Adipose tissue (tissue), 3 donors: Measurements from ENCODE around the gene LAT. TPM values are rescaled to one million over a fixed set of nuclear protein-coding genes. Genes with fewer than 3 reads are reported as not detected.
"Not testable (repeated sequence)": the region's sequence is repeated elsewhere in the genome, so short reads cannot be mapped to it uniquely, and the experiment has no call there.

Experiments
- H3K27ac ChIP-seq: one replicate; pipeline ENCODE4 v1.5.1; 2013; ENCODE audit warnings: low read depth, low read length
- WGBS, 3 donors: extraction: QIAGEN DNeasy Blood & Tissue Kit; methylation state at CpG; one replicate each; pipeline ENCODE4 v1.1.7; 2013; 5-methylcytosine and 5-hydroxymethylcytosine counted together
- polyA plus RNA-seq, 3 donors: library from polyadenylated mRNA; stranded (reverse); fragments of 200-250 nt; gene quantifications; one replicate each; pipeline ENCODE4 v1.2.3, GENCODE V29; 2013
- donor health status: healthy with polysubstance abuse.
- donor health status: Bipolar disorder and iron deficiency.
- donor health status: healthy.

Gene LAT
- polyA plus RNA-seq, 3 donors = 4.2 to 9.4 (median 5.6) TPM

- no peak overlapping the region for H3K27ac ChIP-seq
- 91 to 93% (median 93%) methylated on average over 10 of the region's 10 CpGs for WGBS, 3 donors
Observed at GRCh38 chr16:28992496-28992895, 7.6 kb downstream of the LAT start.

DNA sequence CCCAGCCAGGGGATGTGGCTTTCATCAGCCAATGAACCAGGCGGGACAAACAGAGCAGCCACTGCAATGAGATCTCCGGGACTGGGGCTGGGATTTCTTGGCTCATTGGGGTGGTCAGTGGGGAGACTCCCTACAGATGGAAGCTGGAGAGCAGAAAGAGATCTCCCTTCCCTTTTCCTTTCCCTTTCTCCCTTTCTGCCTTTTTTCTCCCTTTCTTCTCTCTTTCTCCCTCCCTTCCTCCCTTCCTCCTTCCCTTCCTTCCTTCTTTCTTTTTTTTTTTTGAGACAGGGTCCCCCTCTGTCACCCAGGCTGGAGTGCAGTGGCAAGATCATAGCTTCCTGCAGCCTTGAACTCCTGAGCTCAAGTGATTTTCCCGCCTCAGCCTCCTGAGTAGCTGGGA lies 14.0 kb downstream of the LAT start:
- H3K27ac ChIP-seq = no peak overlapping the region
- 65 to 79% (median 78%) methylated on average over 3 of the region's 3 CpGs for WGBS, 3 donors

DNA sequence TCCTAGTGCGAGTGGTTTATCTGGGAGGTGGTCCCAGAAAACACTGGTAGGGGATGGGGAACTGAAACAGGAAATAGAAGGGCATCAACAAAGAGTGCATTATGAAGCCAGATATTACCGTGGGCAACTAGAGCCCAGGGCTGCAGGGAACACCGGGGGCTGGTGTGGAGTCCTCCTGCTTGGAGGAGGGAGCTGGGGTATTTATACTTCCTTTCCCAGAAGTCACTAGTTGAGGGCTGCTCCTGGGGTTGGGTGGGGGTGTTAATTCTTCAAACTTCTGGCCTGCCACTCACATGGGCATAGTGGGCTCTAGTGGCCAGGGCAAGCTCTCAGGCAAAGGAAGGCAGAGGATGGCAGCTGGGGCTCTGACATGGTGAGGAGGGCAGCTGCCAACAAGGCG lies 14.7 kb downstream of the LAT start:
- H3K27ac ChIP-seq = no peak overlapping the region
- 60 to 72% (median 67%) methylated on average over 4 of the region's 4 CpGs for WGBS, 3 donors

- WGBS, 3 donors = 83 to 91% (median 86%) methylated on average over 2 of the region's 2 CpGs
- no peak overlapping the region for H3K27ac ChIP-seq
Observed at GRCh38 chr16:29000019-29000418, 15.2 kb downstream of the LAT start.

- not testable (repeated sequence) for H3K27ac ChIP-seq
- WGBS, 3 donors = 66 to 70% (median 69%) methylated on average over 9 of the region's 9 CpGs
Observed at GRCh38 chr16:29004496-29005139, 19.8 kb downstream of the LAT start.

DNA sequence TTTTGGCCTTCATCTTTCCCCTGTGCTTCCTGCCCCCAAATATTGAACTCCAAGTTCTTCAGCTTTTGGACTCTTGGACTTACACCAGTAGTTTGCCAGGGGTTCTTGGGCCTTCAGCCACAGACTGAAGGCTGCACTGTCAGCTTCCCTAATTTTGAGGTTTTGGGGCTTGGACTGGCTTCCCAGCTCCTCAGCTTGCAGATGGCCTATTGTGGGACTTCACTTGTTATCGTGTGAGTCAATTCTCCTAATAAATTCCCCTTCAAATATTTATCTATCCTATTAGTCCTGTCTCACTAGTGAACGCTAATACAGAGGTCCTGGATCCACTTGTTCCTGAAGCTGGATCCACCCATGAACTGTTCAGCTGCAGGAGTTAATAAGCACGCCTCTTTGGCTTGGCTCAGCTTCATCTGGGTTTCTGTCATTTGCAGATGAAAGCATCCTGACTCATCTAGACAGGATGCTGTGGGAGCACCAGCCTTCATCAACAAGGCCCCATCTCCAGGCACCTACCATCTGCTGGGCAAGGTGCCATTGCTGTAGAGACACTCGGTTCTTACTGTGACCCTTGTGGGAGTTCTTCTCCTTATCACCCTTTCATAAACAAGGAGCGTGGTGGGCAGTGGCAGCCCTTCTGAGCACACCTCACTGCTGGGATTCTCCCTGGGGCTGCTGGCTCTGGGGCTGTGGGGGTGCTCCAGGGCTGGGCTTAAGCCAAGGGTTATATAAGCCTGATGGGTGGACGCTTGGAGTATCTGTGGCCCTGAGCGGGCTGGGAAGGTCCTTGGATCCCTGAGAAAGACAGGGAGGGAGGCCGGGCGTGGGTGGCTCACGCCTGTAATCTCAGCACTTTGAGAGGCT lies 23.1 kb downstream of the LAT start:
- no peak overlapping the region for H3K27ac ChIP-seq
- 53 to 68% (median 65%) methylated on average over 9 to 10 of the region's 10 CpGs for WGBS, 3 donors

- H3K27ac ChIP-seq = no peak overlapping the region
- WGBS, 3 donors = 52 to 68% (median 59%) methylated on average over 14 of the region's 14 CpGs
Observed at GRCh38 chr16:29009050-29009837, 24.4 kb downstream of the LAT start.

DNA sequence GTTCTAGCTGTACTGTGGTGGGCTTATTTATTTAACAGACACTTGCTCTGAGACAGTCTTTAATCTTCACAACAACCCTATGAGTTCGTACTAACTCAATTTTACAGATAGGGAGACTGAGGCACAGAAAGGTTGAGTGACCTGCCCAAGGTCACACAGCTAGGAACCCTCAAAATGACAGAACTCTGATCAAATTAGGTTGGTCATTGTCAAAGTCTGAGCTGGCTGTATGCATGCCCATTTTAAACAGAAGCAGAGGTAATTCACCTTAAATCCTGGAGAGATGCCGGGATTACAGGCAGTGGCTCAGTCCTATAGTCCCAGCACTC lies 24.9 kb downstream of the LAT start:
- WGBS, 3 donors = 77 to 90% (median 88%) methylated on average over 2 of the region's 2 CpGs
- H3K27ac ChIP-seq = no peak overlapping the region

GRCh38 chr16:29011112-29011511 lies 26.3 kb downstream of the LAT start:
- 61 to 63% (median 61%) methylated on average over 8 of the region's 8 CpGs for WGBS, 3 donors
- no peak overlapping the region for H3K27ac ChIP-seq

- H3K27ac ChIP-seq = no peak overlapping the region
- 71 to 91% (median 90%) methylated on average over 4 of the region's 4 CpGs for WGBS, 3 donors
Observed at GRCh38 chr16:29011851-29012250, 27.0 kb downstream of the LAT start.

DNA sequence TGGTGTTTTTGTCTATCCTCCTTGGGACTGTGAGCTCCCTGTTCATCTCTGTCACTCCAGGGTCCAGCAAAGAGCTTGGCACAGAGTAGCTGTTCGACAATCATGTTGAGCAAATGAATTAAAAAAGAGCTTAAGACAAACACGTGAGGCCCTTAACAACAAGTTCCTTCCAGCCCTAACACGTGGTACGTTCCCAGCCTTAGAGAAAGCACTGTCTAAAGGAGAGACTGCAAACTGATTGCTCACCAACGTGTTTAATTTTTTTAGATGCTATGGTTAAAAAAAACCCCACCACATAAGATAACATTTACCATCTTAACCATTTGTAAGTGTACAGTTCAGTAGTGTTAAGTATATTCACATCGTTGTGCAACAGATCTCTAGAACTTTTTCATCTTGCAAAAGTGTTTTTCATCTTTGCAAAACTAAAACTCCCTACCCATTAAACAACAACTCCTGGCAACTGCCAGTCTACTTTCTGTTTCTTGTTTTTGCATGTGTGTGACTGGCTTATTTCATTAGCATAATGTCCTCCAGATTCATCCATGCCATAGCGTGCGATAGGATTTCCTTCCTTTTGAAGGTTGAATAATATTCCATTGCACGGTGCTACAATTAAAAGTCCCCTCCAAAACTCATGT lies 28.2 kb downstream of the LAT start:
- 54 to 56% (median 55%) methylated on average over 9 of the region's 9 CpGs for WGBS, 3 donors
- no peak overlapping the region for H3K27ac ChIP-seq

- 82 to 93% (median 90%) methylated on average over 3 of the region's 3 CpGs for WGBS, 3 donors
- no peak overlapping the region for H3K27ac ChIP-seq
Observed at GRCh38 chr16:29014561-29015069, 29.8 kb downstream of the LAT start.

DNA sequence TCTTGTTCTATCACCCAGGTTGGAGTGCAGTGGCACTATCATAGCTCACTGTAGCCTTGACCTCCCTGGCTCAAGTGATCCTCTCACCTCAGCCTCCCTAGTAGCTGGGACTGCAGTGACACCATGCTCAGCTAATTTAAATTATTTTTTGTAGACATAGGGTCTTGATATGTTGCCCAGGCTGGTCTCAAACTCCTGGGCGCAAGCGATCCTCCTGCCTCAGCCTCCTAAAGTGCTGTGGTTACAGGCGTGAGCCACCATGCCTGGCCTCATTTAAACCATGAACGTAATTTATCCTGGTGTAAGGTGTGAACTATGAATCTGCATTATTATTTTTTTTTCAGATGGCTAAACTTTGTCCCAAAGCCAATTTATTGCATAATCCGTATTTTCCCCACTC lies 37.3 kb downstream of the LAT start:
- no peak overlapping the region for H3K27ac ChIP-seq
- 82 to 87% (median 82%) methylated on average over 5 of the region's 5 CpGs for WGBS, 3 donors

GRCh38 chr16:29023279-29024277 lies 38.7 kb downstream of the LAT start:
- no peak overlapping the region for H3K27ac ChIP-seq
- WGBS, 3 donors = 52 to 72% (median 56%) methylated on average over 15 of the region's 15 CpGs

DNA sequence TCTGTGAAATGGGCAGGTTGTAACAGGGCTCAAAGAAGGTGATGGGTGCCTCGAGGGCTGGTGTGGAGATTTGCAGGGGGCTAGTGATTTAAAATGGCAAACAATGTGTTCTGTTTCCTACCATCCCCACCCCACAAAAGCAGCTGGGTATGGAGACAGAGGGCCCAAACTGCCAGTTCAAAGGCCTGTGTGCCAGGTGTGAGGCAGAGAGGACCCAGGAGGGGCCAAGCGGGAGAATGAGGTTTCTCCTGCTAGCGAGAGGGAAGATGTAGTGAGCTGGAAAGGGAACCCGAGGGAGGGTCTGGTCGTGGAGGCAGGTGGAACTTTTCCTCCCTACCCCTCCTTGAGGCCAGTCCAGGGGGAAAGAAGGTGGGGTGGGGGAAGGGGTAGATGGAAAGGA lies 39.4 kb downstream of the LAT start:
- 58 to 59% (median 59%) methylated on average over 5 of the region's 5 CpGs for WGBS, 3 donors
- H3K27ac ChIP-seq = no peak overlapping the region

DNA sequence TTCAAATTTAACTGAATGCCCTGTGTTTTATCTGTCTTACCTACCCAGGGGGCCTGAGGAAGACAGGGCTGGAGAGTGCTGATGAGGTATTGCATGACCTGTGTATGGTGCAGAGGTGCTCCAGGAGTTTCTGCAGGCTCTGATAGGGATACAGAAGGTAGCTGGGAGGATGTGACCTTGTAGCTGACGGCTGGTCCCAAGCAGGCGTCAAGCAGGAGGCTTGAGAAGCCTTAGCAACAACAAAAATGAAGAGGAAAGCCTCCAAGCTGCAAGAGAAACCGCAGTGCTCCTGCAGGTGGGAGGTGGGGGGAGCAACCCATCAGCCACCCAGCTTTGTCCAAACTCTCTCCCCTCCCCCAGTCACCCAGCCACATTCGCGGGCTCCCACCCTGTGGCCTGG lies 40.4 kb downstream of the LAT start:
- 35 to 59% (median 56%) methylated on average over 5 of the region's 5 CpGs for WGBS, 3 donors
- H3K27ac ChIP-seq = no peak overlapping the region

GRCh38 chr16:29025735-29026134 lies 40.9 kb downstream of the LAT start:
- WGBS, 3 donors = 89 to 96% (median 92%) methylated on average over 4 of the region's 4 CpGs
- no peak overlapping the region for H3K27ac ChIP-seq
